ENCODE data around the gene CX3CR1.

Gene CX3CR1

DNA sequence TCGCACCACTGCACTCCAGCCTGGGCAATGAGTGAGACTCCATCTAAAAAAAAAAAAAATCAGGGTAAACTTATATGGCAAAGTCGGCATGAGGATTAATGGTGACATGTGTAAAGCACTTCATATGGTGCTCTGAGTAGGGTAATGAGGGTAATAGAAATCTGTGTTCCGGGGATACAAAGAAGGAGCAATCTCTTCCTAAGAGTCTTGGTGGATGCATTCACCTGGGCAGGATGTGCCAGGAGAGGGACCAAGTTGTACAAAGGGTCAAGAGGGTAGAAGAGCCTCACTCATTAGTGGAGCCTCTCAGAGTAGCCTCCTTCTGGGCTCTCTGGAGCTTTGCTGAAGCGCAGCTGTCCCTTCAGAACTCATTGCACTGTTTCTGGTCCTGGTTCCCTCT is 9.3 kb upstream of the CX3CR1 start:
- no peaks in the 10 kb centered on the region for H3K36me3 ChIP-seq (replicated peaks; ENCODE audit: low read depth, low read length)
- H3K9ac ChIP-seq (ENCODE audit: low read length): no peak overlapping the region
- TF ChIP-seq EZH2phosphoT487 (IDR thresholded peaks at IDR 0.05; ENCODE audit: low read depth): no peak
- peaks cover 36% of the 10 kb centered on the region for H3K4me1 ChIP-seq (ENCODE audit: low read length)
- no peaks in the 10 kb centered on the region for H3K79me2 ChIP-seq (ENCODE audit: low read length)
- H3K9me3 ChIP-seq (ENCODE audit: insufficient read depth, low read length): no peaks in the 10 kb centered on the region
- no peak overlapping the region for H3K4me3 ChIP-seq (ENCODE audit: low read length)
- H4K20me1 ChIP-seq (ENCODE audit: insufficient read depth, low read length): no peaks in the 10 kb centered on the region
- H3K27me3 ChIP-seq (ENCODE audit: low read depth, low read length): peaks cover 17% of the 10 kb centered on the region
- no peak overlapping the region for H2AFZ ChIP-seq (ENCODE audit: low read depth, low read length)
- H3K27ac ChIP-seq (ENCODE audit: low read length): no peak overlapping the region
- H3K4me2 ChIP-seq (ENCODE audit: low read length): no peak overlapping the region

DNA sequence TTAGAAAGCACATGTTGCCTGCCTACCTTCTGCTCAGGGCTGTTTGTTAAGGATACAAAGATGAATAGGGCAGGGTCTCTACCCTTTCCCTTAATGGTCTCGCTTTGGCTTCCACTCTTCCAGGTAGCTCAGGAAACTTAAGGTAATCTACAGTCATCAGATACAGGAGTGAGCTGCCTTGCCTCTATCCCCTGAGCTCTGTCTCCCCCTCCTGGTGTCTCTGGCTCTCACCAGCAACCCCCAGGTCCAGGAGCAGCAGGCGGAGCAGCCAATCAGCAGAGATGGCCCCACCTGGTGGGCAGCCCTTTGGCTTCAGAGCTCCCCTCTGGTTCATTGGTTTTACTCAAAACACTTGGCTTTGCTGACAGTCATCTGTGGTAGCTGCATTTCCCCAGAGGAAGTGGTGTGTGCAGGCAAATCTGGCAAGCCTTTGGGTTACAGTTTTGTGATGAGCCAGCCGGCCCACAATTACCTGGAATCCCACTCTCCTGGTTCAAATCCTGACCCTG is 8.5 kb upstream of the CX3CR1 start:
- Histone ChIP-seq H3K9ac (ENCODE audit: low read length) (no peak overlapping the region), H3K27me3 (ENCODE audit: low read depth, low read length) (peaks cover 17% of the 10 kb centered on the region), H3K4me3 (ENCODE audit: low read length) (0 out of 2 replicates have a peak overlapping the region, but pooled peaks have one; percentile 1), H3K4me2 (ENCODE audit: low read length) (peak overlapping the region; percentile 58), H3K79me2 (ENCODE audit: low read length) (no peaks in the 10 kb centered on the region), H3K27ac (ENCODE audit: low read length) (no peak overlapping the region), H3K36me3 (replicated peaks; ENCODE audit: low read depth, low read length) (no peaks in the 10 kb centered on the region), H2AFZ (ENCODE audit: low read depth, low read length) (no peak overlapping the region), H3K9me3 (ENCODE audit: insufficient read depth, low read length) (no peaks in the 10 kb centered on the region), H4K20me1 (ENCODE audit: insufficient read depth, low read length) (no peaks in the 10 kb centered on the region), H3K4me1 (ENCODE audit: low read length) (peaks cover 36% of the 10 kb centered on the region)
- TF ChIP-seq EZH2phosphoT487 (IDR thresholded peaks at IDR 0.05; ENCODE audit: low read depth): no peak
- TF ChIP-seq, protein P1, sequence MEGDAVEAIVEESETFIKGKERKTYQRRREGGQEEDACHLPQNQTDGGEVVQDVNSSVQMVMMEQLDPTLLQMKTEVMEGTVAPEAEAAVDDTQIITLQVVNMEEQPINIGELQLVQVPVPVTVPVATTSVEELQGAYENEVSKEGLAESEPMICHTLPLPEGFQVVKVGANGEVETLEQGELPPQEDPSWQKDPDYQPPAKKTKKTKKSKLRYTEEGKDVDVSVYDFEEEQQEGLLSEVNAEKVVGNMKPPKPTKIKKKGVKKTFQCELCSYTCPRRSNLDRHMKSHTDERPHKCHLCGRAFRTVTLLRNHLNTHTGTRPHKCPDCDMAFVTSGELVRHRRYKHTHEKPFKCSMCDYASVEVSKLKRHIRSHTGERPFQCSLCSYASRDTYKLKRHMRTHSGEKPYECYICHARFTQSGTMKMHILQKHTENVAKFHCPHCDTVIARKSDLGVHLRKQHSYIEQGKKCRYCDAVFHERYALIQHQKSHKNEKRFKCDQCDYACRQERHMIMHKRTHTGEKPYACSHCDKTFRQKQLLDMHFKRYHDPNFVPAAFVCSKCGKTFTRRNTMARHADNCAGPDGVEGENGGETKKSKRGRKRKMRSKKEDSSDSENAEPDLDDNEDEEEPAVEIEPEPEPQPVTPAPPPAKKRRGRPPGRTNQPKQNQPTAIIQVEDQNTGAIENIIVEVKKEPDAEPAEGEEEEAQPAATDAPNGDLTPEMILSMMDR (IDR thresholded peaks at IDR 0.05; ENCODE audit: low read depth, low read length): peak; percentile 100

DNA sequence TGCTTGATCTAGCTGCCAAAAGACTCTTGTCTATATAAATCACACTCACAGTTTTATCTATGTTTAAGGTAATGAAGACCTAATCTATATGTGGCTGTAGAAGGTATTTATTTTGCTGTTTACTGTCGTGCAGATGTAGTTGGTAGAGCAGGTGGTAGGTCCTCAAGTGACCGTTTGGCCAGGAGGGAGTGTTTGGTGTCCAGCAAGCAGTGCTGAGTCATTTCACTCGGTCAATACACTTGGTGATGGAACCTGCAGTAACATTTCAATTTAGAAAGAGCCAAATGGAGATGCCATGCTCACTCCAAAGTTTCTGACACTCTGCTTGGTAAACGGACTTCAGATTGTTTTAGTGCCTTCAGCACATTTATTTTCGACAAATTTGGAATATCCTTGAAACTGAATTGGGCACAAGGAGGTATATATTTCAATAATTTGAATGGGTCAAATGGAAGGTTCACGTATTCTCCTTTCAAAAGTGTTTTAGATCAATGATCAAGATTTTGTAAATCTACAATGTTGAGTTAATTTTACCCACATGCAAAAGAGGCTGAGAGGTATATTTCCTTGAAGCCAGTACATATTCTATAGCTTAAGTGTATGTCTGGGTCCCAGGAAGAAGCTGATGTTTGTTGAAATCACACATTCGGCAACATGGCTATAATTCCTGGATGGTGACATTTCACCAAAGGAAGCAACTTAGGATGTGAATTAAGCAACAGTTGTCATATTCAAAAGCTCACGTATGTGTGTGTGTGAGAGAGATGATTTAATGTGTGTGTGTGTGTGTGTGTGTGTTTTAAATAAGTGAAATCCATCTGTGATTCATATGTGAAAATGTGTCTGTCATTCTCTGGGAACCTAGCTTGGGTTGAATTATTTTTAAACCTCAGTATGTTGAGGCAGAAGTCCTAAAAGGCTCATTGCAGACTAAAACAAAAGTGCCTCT is 7.7 kb upstream of the CX3CR1 start:
- Histone ChIP-seq H3K4me1 (ENCODE audit: low read length) (peaks cover 36% of the 10 kb centered on the region), H2AFZ (ENCODE audit: low read depth, low read length) (no peak overlapping the region), H3K27ac (ENCODE audit: low read length) (no peak overlapping the region), H3K9me3 (ENCODE audit: insufficient read depth, low read length) (no peaks in the 10 kb centered on the region), H3K79me2 (ENCODE audit: low read length) (no peaks in the 10 kb centered on the region), H3K9ac (ENCODE audit: low read length) (0 out of 2 replicates have a peak overlapping the region, but pooled peaks have one; percentile 2), H3K4me3 (ENCODE audit: low read length) (peak overlapping the region; percentile 41), H3K36me3 (replicated peaks; ENCODE audit: low read depth, low read length) (no peaks in the 10 kb centered on the region), H3K4me2 (ENCODE audit: low read length) (peak overlapping the region; percentile 58), H3K27me3 (ENCODE audit: low read depth, low read length) (peaks cover 17% of the 10 kb centered on the region), H4K20me1 (ENCODE audit: insufficient read depth, low read length) (no peaks in the 10 kb centered on the region)
- no peak for TF ChIP-seq EZH2phosphoT487 (IDR thresholded peaks at IDR 0.05; ENCODE audit: low read depth)
- TF ChIP-seq, protein P1 (IDR thresholded peaks at IDR 0.05; ENCODE audit: low read depth, low read length): no peak

DNA sequence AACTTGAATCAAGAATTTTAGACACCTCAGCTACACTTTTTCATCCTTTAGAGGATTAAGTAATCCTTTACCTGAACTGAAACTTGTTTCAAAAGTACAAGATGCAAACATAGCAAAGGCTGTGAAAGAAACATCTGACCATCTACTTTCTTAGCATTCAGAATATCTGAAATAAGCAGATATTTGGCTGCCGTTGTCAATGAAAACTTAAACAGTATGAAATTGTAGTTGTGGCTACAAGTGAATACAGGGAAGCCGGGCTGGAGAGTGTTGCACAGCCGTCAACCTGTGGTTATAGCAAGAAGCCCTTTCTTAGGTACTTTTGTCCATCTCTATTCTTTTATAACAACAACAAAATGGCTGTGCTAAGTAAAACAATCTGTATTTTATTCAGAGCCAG is 6.9 kb upstream of the CX3CR1 start:
- H3K79me2 ChIP-seq (ENCODE audit: low read length): no peaks in the 10 kb centered on the region
- H4K20me1 ChIP-seq (ENCODE audit: insufficient read depth, low read length): no peaks in the 10 kb centered on the region
- no peaks in the 10 kb centered on the region for H3K9me3 ChIP-seq (ENCODE audit: insufficient read depth, low read length)
- H3K4me3 ChIP-seq (ENCODE audit: low read length): peak overlapping the region; percentile 41
- H3K36me3 ChIP-seq (replicated peaks; ENCODE audit: low read depth, low read length): no peaks in the 10 kb centered on the region
- peak overlapping the region; percentile 58 for H3K4me2 ChIP-seq (ENCODE audit: low read length)
- 0 out of 2 replicates have a peak overlapping the region, but pooled peaks have one; percentile 2 for H3K9ac ChIP-seq (ENCODE audit: low read length)
- no peak for TF ChIP-seq EZH2phosphoT487 (IDR thresholded peaks at IDR 0.05; ENCODE audit: low read depth)
- TF ChIP-seq, protein P1 (IDR thresholded peaks at IDR 0.05; ENCODE audit: low read depth, low read length): no peak
- H3K4me1 ChIP-seq (ENCODE audit: low read length): peaks cover 43% of the 10 kb centered on the region
- peak overlapping the region; percentile 16; the same call in 1 of the 2 replicates for H2AFZ ChIP-seq (ENCODE audit: low read depth, low read length)
- peaks cover 17% of the 10 kb centered on the region for H3K27me3 ChIP-seq (ENCODE audit: low read depth, low read length)
- 0 out of 2 replicates have a peak overlapping the region, but pooled peaks have one; percentile 3 for H3K27ac ChIP-seq (ENCODE audit: low read length)
